ENCODE data around the gene CDHR2.
"Not testable (repeated sequence)": the region's sequence is repeated elsewhere in the genome, so short reads cannot be mapped to it uniquely, and the experiment has no call there.

Gene CDHR2

DNA sequence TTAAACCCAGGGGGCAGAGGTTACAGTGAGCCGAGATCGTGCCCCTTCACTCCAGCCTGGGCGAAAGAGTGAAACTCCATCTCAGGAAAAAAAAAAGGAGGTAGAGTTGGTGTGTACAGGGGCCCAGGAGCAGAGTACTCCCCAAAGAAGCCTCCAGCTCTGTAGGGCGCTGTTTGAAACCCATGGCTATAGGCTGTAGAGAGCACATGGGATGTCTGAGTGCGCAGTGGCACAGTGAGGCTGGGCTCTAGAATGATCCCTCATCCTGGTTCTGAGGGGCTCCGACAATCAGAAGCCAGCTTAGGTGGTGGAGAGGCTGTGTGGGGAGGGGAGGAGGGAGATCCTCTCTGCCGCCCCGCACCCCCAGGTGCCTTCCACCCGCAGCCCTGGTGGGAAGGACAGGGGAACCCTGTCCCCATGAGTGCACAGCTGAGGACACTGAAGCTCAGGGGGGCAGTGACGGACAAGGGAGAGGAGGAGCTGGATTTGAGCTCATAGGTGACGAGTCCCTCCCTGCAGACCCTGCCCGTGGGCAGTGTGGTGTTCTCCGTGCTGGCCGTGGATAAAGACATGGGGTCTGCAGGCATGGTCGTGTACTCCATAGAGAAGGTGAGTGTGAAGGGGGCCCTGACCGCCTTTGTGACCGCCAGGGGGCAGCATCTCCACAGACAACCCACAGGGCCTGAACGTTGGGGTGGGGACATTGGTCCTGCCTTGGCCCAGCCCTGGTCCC, 24.6 kb downstream of the CDHR2 start:
- peak; percentile 42 for DNase-seq

DNA sequence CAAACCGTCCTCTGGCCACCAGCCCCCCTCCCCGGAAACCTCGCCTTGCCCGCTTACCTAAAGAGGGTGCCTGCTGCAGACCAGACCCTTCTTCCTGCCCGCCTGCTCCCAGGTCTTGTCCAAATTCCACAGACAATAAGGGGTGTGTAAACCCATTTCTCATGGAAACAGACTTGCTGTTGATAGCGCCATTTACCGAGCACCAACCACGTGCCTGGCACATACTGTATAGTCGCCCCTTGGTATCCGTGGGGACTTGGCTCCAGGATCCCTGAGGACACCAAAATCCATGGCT, 25.1 kb downstream of the CDHR2 start:
- no peak for DNase-seq

DNA sequence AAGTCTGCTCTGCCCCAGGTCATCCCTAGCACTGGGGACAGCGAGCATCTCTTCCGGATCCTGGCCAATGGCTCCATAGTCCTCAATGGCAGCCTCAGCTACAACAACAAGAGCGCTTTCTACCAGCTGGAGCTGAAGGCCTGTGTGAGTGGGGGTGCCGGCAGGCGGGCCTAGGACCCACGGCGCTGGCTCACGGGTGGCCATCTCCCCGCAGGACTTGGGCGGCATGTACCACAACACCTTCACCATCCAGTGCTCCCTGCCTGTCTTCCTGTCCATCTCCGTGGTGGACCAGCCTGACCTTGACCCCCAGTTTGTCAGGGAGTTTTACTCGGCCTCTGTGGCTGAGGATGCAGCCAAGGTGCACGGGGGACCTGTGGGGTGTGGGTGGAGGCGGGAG, 25.9 kb downstream of the CDHR2 start:
- no peak for DNase-seq

DNA sequence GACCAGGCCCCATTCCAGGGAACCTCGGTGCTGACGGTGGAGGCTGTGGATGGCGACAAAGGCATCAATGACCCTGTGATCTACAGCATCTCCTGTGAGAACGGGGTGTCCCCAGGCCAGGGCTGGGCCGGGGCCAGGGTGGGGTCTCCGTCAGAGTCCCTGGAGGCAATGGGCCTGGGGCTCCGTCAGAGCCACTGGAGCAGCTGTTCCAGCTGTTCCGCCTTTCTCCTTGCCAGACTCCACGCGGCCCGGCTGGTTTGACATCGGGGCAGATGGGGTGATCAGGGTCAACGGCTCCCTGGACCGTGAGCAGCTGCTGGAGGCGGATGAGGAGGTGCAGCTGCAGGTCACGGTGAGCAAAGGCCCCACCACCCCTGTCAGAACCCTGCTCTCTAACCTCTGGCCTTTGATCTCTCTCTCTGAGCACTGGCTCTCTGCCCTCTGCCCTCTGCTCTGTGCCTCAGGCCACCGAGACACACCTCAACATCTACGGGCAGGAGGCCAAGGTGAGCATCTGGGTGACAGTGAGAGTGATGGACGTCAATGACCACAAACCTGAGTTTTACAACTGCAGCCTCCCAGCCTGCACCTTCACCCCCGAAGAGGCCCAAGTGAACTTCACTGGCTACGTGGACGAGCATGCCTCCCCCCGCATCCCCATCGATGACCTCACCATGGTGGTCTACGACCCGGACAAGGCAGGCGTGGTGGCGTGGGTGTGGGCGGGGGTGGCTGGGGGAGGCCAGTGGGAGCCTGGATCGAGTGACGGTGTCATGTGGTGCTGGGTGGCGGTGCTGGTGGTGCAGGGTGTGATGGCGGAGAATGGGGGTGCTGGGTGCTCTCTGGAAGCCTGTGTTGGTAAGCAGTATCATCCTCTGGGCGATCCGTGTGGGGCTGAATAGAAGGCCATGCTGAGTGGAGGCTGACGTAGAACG, 26.6 kb downstream of the CDHR2 start:
- no peak for DNase-seq

DNA sequence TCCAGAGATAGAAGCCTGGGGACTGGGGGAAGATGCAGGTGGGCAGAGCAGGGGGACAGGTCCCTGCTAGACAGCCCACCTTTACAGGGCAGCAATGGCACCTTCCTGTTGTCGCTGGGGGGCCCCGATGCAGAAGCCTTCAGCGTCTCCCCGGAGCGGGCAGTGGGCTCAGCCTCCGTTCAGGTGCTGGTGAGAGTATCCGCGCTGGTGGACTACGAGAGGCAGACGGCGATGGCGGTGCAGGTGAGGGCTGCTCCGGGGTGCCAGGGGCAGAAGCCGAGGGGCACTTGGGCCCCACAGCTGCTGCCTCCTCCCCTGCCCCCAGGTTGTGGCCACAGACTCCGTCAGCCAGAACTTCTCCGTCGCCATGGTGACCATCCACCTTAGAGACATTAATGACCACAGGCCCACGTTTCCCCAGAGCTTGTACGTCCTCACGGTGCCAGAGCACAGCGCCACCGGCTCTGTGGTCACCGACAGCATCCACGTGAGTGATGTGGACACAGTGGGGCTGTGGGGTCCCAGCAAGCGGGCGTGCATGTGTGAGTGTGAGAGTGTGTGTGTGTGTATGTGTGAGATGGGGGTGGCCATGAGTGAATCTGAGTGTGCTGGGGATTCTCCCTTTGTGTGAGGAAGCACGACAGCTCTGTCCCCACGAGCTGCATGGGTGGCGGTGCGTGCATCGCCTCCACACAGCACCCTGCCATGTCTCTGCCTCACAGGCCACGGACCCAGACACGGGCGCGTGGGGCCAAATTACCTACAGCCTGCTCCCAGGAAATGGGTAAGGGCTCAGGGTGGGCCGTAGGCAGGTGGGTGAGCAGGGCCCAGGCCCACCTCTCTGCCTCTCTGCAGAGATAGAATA, 28.4 kb downstream of the CDHR2 start:
- DNase-seq = no peak

DNA sequence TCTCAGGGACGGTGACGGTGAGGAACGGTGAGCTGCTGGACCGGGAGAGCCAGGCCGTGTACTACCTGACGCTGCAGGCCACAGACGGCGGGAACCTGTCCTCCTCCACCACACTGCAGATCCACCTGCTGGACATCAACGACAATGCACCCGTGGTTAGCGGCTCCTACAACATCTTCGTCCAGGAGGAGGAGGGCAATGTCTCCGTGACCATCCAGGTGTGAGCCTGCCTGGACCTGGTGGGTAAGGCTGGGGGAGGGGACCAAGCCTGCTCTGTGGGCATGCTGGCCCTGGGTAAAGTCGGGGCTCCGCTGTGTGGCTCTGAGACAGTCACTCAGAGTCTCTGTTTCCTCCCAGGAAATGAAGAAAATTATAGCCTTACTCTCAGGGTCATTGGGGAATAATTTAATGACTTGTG, 29.3 kb downstream of the CDHR2 start:
- DNase-seq = peak; percentile 58

DNA sequence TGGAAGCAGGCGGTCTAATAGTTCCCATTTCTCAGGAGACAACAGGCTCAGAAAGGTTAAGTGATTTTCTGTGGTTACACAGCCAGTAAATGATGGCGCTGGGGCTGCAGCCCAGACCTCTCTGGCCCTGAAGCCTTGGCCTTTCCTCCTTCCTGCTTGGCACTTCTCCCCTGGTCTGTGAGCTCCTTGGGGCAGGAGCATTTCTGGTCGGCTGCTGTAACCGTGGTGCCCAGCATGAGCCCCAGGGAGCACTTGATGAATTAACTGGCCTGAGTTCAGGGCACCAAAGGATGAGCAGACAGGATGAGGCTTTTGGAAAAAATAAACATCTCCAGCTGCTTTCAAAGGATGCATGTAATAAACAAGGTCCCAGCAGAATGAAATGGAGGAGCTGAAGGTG, 30.2 kb downstream of the CDHR2 start:
- DNase-seq = no peak

DNA sequence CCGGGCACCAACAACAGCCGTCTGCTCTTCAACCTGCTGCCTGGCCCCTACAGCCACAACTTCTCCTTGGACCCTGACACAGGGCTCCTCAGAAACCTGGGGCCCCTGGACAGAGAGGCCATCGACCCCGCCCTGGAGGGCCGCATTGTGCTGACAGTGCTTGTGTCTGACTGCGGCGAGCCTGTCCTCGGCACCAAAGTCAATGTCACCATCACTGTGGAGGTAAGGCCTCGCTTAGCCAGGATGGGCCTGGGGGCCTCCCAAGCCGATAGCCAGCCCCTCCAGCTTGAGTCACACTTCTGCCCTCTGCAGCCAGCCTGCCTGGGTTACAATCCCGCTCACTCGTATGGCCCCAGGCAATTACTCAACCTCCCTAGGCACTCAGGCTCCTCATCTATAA, 32.2 kb downstream of the CDHR2 start:
- DNase-seq = no peak

DNA sequence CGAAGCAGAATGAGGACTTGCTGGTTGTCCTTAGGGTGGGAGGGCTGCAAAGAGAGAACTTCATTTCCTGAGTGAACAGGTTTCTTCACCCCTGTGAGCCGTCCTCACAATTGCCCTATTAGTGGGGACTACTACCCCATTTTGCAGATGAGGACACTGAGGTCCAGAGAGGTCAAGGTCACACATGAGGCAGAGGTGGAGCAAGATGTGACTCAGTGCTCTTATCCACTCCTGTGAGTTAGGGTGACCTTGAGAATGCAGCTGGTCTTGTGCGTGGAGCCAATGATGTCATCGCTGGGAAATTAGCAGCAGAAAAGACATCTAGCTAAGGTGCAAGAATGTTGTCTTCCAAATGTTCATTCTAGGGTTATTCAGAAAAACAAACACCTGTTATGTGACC, 33.9 kb downstream of the CDHR2 start:
- no peak for DNase-seq

DNA sequence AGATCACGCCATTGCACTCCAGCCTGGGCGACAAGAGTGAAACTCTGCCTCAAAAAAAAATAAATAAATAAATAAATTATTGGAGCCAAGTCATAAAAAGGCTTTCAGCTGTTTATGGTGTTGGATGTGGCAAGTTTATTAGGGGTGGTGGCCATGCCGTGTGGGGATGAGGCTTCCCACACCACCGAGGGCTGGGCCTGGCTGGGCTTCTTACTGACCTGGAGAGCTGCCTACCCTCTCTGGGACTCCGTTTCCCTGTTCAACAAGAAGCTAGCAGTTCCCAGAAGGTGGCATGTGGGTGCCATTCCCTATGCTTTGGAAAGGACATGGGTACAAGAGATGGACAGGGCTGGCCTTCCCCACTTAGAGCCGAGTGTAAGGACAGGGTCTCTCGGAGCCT, 38.3 kb downstream of the CDHR2 start:
- no peak for DNase-seq

DNA sequence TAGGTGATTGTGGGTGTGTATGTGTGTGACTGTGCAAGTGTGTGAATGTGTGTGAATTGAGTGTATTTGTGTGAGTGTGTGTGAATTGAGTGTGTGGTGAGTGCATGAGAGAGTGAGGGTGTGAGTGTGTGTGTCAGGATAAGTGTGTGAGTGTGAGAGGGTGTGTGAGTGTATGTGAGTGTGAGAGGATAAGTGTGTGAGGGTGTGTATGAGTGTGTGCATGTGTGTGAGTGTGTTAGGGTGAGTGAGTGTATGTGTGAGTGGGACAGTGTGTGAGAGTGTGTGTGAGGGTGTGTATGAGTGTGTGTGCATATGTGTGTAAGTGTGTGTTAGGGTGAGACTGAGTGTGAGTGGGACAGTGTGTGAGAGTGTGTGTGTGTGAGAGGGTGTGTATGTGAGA, 39.2 kb downstream of the CDHR2 start:
- no peak for DNase-seq

DNA sequence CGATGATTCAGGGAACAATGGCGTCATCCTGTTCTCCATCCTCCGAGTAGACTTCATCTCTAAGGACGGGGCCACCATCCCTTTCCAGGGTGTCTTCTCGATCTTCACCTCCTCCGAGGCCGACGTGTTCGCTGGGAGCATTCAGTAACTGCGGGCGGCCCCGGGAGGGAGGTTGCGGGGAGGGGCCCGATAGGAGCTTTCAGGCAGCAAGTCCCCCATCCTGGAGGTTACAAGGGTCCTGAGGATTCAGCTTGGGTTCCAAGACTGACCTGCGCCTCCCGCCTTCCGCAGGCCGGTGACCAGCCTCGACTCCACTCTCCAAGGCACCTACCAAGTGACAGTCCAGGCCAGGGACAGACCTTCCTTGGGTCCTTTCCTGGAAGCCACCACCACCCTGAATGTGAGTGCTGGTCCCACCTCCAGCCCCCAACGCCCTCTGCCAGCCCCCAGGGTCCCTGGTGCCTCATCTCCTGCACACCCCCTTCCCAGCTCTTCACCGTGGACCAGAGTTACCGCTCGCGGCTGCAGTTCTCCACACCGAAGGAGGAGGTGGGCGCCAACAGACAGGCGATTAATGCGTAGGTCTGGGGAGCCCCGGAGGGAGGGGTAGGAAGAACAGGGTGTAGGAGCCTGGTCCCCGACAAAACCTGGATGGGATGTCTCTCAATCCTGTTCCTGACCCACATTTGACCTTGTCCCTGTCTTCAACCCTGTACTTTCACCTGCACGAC, 40.1 kb downstream of the CDHR2 start:
- no peak for DNase-seq

DNA sequence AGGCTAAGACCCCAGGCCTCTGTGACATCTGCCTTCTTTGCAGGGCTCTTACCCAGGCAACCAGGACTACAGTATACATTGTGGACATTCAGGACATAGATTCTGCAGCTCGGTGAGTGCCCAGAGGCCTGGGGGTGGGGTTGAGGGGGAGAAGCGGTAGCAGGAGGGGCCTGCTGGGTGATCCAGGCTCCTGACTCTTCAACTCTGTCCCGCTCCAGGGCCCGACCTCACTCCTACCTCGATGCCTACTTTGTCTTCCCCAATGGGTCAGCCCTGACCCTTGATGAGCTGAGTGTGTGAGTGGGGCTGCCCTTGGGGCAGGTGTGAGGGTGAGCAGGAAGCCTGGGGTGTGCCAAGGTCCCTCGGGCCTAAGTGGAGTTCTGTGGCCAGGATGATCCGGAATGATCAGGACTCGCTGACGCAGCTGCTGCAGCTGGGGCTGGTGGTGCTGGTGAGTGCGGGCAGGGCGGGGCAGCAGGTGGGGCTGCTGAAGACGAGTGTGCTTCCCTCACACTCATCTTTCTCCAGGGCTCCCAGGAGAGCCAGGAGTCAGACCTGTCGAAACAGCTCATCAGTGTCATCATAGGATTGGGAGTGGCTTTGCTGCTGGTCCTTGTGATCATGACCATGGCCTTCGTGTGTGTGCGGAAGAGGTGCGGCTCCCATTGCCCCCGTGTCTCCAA, 41.0 kb downstream of the CDHR2 start:
- no peak for DNase-seq

DNA sequence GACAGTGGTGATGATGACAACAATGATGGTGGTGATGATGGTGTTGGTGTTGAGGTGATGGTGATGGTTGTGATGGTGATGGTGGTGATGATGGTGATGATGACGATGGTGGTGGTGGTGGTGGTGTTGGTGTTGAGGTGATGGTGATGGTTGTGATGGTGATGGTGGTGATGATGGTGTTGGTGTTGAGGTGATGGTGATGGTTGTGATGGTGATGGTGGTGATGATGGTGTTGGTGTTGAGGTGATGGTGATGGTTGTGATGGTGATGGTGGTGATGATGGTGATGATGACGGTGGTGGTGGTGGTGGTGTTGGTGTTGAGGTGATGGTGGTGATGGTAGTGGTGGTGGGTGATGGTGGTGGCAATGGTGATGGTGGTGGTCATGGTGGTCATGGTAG, 42.5 kb downstream of the CDHR2 start:
- DNase-seq = not testable (repeated sequence)

DNA sequence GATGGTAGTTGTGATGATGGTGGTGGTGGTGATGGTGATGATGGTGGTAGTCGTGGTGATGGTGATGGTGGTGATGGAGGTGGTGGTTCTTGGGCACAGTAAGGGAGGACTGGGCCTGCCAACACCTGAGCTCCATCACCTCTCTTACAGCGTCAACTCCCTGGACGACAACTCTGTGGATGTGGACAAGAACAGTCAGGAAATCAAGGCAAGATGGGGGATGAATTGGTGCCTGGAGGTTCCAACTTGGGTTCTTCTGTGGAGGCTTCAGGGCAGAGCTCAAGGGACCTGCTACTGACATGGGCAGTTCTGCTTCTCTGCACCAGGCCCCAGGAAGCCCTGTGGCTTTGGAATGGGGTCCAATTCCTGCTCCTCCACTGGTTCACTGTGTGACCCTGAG, 43.4 kb downstream of the CDHR2 start:
- no peak for DNase-seq

DNA sequence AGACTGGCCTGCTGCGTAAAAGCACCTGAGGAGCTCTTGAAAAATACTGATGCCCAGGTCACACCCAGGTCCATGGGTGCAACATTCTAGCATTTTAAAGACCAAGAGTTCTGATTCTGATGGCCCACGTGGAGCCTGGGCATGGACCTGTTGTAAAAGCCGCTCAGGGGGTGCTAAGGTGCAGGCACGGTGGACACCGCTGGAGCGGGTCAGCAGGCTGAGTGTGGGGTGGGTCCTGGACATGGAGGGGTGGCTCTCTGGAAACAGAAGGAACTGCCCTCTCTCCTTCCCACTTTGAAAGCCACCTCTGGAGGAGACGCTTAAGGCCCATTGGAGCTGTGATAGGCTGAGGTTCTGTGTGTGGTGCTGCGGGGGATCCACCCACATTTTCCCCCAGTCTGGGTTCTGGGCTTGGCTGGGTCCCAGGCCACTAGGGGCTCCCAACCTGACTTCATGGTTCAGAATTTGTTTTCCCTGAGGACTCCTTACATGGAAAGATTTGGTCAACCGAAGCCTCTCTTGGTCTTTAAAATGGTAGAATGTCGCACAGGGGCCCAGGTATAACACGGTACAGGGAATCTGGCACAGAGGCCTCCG, 44.2 kb downstream of the CDHR2 start:
- no peak for DNase-seq

DNA sequence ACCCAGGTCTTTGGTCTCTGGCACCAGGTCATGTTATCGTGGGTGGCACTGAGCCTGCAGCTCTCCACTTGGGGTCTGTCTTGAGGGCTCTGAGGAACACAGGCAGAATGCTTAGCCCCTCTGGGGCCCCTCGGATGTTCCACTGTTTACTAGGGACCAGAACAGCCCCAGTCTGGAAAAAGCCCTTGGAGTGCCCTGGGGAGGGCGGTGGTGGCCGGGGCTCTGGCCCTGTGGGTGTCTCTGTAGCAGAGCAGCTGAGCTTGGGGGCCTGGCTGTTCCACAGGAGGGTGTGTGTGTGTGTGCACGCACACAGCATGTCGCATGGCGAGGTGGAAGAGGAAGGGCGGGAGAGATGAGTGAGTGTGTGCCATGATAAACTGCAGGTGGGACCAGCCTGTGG, 45.4 kb downstream of the CDHR2 start:
- DNase-seq = no peak

DNA sequence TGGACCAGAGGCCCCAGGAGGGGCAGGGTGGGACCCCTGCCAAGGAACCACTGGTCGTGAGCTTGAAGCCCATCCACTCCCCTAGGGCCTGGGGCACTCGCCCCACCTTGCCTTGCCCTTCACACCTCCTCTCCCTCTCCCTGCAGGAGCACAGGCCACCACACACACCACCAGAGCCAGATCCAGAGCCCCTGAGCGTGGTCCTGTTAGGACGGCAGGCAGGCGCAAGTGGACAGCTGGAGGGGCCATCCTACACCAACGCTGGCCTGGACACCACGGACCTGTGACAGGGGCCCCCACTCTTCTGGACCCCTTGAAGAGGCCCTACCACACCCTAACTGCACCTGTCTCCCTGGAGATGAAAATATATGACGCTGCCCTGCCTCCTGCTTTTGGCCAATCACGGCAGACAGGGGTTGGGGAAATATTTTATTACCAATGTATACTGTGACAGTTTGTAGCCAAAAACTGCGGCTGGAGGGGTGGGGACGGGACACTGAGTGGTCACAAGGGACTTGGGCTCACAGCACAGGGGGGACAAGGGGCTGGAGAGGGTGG, 46.3 kb downstream of the CDHR2 start:
- DNase-seq = no peak

DNA sequence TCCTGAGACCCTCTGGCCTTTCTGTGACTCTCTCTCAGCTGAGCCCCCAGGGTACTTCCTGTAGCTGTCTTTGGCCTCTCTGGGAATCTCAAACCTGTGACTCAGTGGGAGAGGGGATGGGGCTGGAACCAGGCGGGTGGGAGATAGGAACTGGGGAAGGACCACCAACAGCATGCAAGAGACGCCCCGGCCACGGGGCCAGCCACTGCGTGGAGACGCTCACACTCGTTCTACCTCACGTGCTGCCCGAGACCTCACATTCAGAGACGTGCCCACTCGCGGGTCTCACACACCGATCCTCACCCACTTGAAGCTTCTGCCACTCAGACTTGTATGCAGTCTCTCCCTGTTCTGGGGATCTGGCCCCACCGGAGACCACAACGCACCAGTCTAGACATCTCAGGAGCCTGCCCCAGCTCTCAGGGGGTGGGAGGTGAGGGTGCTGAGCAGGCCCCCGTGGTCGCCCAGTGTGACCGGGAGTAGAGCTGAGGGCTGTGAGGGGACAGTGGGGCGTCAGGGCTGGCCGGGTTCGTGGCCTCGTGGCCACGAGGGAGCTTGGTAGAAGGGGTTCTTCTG, 47.0 kb downstream of the CDHR2 start:
- no peak for DNase-seq

DNA sequence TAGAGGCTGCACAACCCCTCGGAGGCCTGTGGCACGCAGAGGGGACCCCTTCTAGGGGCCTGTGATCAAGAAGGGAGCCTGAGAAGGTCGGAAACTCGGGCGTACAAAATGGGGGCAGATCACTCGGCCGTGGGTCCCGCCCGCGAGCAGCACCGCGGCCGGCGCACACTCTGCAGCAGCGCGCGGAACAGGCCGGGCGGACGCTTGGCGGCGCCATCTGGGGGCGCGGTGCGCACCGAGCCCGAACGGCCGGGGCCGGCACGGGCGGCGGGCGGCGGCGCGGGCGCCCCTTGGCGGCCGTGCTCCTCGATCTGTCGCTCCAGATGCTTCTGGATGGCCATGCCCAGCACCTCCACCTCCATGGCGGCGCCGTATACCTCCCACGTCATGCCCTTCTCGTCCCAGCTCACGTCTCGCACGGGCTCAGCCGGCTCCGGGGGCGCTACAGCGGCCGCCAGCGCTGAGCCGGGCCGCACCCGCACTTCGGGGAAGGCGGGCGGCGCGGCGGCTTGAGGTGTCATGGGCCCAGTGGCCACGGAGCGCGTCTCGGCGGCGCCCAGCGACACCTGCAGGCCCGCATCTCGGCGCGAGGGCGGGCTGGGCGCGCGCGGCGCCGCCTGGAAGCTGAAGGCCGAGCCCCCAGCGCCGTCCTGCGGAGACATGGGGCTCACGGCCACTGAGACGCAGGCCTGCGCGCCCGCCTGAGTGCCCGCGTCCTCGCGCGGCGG, 47.7 kb downstream of the CDHR2 start:
- DNase-seq = no peak

Measured in NCI-H748 treated with DMSO at 0.1 percent for 48 hours (cell line).